ENCODE results near the gene ASB3. TPM values are rescaled to one million over a fixed set of nuclear protein-coding genes. Genes with fewer than 3 reads are reported as not detected.

The ASB3 gene
- total and polyA plus RNA-seq, 9 donors: 9.6 to 24.8 (median 19.0) TPM

DNA sequence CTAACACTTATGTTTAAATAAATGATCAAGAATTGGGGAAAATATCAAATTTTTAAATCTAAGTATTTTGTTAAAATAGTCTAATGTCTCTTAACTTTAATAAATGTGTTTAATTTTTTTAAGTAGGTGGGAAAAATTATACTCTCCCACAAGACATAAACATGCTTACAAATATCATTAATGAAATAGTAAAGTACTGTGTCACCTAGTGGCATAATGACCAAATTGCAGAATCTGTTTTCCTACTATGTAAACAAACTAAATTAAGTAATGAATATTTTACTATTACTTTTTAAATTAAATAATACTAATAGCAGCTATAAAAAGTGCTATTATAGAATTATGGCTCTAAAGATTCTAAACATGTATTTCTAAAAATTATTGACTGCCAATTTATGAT, 71.2 kb downstream of the ASB3 start:
- Histone ChIP-seq H3K4me3 (no peak overlapping the region), H3K4me1 (ENCODE audit: insufficient read depth) (no peaks in the 10 kb centered on the region), H3K27ac (no peak overlapping the region), H3K9me3 (no peaks in the 10 kb centered on the region), H3K36me3 (no peaks in the 10 kb centered on the region), H3K27me3 (no peaks in the 10 kb centered on the region)
- intact Hi-C loops (cut with DNase I): no loop called here
- no peak for DNase-seq
- TF ChIP-seq, protein P1, sequence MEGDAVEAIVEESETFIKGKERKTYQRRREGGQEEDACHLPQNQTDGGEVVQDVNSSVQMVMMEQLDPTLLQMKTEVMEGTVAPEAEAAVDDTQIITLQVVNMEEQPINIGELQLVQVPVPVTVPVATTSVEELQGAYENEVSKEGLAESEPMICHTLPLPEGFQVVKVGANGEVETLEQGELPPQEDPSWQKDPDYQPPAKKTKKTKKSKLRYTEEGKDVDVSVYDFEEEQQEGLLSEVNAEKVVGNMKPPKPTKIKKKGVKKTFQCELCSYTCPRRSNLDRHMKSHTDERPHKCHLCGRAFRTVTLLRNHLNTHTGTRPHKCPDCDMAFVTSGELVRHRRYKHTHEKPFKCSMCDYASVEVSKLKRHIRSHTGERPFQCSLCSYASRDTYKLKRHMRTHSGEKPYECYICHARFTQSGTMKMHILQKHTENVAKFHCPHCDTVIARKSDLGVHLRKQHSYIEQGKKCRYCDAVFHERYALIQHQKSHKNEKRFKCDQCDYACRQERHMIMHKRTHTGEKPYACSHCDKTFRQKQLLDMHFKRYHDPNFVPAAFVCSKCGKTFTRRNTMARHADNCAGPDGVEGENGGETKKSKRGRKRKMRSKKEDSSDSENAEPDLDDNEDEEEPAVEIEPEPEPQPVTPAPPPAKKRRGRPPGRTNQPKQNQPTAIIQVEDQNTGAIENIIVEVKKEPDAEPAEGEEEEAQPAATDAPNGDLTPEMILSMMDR (IDR thresholded peaks at IDR 0.05): no peak
- TF ChIP-seq EP300 (IDR thresholded peaks at IDR 0.05) (no peak), POLR2A (IDR thresholded peaks at IDR 0.05) (no peak)

DNA sequence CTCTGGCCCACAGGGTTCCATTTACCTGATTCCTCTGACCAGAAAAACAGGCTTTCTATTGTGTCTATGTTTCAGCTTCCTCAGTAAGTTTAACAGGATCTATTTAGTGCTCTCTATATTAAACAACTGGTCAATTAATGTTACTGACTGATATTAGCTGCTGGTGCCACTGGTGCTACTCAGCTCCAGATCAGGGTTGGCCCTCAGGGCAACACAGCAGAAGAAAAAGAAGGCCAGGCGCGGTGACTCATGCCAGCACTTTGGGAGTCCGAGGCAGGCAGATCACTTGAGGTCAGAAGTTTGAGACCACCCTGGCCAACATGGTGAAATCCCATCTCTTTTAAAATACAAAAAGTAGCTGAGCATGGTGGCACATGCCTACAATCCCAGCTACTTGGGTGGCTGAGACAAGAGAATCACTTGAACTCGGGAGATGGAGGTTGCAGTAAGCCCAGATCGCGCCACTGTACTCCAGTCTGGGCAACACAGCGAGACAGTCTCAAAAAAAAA, 75.4 kb downstream of the ASB3 start:
- TF ChIP-seq POLR2A (IDR thresholded peaks at IDR 0.05): no peak
- TF ChIP-seq, protein P1 (IDR thresholded peaks at IDR 0.05): no peak
- no peak for TF ChIP-seq EP300 (IDR thresholded peaks at IDR 0.05)
- Histone ChIP-seq H3K9me3 (peaks cover 0 to 5% of the 10 kb centered on the region in 2 donors), H3K4me3 (no peak overlapping the region), H3K36me3 (no peaks in the 10 kb centered on the region), H3K4me1 (ENCODE audit: insufficient read depth) (no peaks in the 10 kb centered on the region), H3K27me3 (no peaks in the 10 kb centered on the region), H3K27ac (no peak overlapping the region)
- intact Hi-C loops (cut with DNase I): no loop called here
- WGBS, 3 donors: 96 to 98% (median 97%) methylated on average over 7 of the region's 7 CpGs
- DNase-seq: no peak

DNA sequence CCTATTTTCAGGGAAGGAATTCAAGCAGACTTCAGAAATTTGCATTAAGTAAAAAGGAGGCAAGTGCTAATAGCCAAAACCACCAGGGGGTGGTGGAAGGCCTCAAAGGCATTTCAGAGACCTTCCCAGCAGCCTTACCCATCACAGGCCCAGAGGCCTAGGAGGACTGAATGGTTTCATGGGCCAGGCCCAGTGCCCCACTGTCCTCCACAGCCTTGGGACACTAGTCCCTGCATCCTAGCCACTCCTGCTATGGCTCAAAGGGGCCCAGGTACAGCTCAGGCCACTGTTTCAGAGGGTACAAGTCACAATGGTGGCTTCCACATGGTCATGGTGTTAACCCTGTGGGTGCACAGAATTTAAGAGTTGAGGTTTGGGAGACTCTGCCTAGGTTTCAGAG, 77.8 kb downstream of the ASB3 start:
- no peaks in the 10 kb centered on the region for H3K27me3 ChIP-seq
- intact Hi-C loops (cut with DNase I): no loop called here
- no peaks in the 10 kb centered on the region for H3K4me1 ChIP-seq (ENCODE audit: insufficient read depth)
- no peak overlapping the region for H3K27ac ChIP-seq
- peaks cover 0 to 5% of the 10 kb centered on the region in 2 donors for H3K9me3 ChIP-seq
- H3K36me3 ChIP-seq: no peaks in the 10 kb centered on the region
- H3K4me3 ChIP-seq: no peak overlapping the region
- TF ChIP-seq EP300 (IDR thresholded peaks at IDR 0.05): no peak
- TF ChIP-seq POLR2A (IDR thresholded peaks at IDR 0.05): no peak
- TF ChIP-seq, protein P1 (IDR thresholded peaks at IDR 0.05): no peak
- no peak for DNase-seq

DNA sequence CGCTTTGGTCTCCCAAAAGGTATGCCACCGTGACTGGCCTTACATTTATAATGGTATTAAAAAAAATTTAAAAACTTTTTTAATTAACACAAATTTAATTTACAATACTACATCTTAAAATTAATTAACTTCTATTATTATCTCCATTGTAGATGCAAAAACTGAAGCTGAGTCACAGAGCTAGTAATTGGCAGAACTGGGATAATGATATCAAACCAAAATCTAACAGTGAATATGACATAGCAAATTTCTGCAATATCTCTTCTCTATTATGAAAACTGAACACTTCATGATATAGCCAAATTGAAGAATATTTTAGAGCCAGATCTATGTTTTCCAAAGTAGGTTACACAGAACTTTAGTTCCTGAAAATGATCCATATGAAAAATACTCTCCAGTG, 85.5 kb downstream of the ASB3 start:
- Histone ChIP-seq H3K36me3 (no peaks in the 10 kb centered on the region), H3K27ac (no peak overlapping the region), H3K27me3 (no peaks in the 10 kb centered on the region), H3K4me3 (no peak overlapping the region), H3K4me1 (ENCODE audit: insufficient read depth) (no peaks in the 10 kb centered on the region), H3K9me3 (no peaks in the 10 kb centered on the region)
- TF ChIP-seq POLR2A (IDR thresholded peaks at IDR 0.05): no peak
- TF ChIP-seq, protein P1 (IDR thresholded peaks at IDR 0.05): no peak
- no peak for TF ChIP-seq EP300 (IDR thresholded peaks at IDR 0.05)
- intact Hi-C loops (cut with DNase I): no loop called here
- WGBS, 3 donors: 97 to 99% (median 99%) methylated on average over 2 of the region's 2 CpGs
- DNase-seq: no peak

Measured in ovary (tissue), 9 donors.